CD4-positive, CD25-positive, alpha-beta regulatory T cell (primary cell): ENCODE data around the gene SLC38A3. TPM values are rescaled to one million over a fixed set of nuclear protein-coding genes. Genes with fewer than 3 reads are reported as not detected.
"Not testable (repeated sequence)": the region's sequence is repeated elsewhere in the genome, so short reads cannot be mapped to it uniquely, and the experiment has no call there.

ENCODE experiments used
- ATAC-seq, 2 donors: fragments of 150-1000 bp; cut with Tn5 transposase; one replicate each; pipeline ENCODE4 v1.10.0; 2021; ENCODE audit warnings: low read depth in 2 of 2, moderate number of reproducible peaks in 2 of 2, moderate library complexity in 1 of 2
- DNase-seq, 3 donors: peaks; one replicate each; pipeline versions ENCODE4 v3.0.0 to v3.0.0-alpha.2; 2012 to 2022; ENCODE audit warnings: mixed read lengths in 1 of 3
- H3K27ac ChIP-seq: one replicate; pipeline ENCODE4 v1.7.0; 2013; ENCODE audit warnings: mild to moderate bottlenecking, low read length; ENCODE audit not compliant: insufficient read depth, poor library complexity, severe bottlenecking
- H3K27me3 ChIP-seq: one replicate; pipeline ENCODE4 v1.7.0; 2013; ENCODE audit warnings: low read length; ENCODE audit not compliant: control insufficient read depth, insufficient read depth
- H3K36me3 ChIP-seq: one replicate; pipeline ENCODE4 v1.7.0; 2013; ENCODE audit warnings: mild to moderate bottlenecking, low read length, moderate library complexity; ENCODE audit not compliant: control insufficient read depth, insufficient read depth
- H3K4me1 ChIP-seq: 2 replicates; pipeline ENCODE4 v1.7.0; 2013; ENCODE audit warnings: mild to moderate bottlenecking, low read length; ENCODE audit not compliant: insufficient read depth, control insufficient read depth, poor library complexity, severe bottlenecking
- H3K4me3 ChIP-seq: one replicate; pipeline ENCODE4 v1.7.0; 2013; ENCODE audit warnings: low read depth, mild to moderate bottlenecking, low read length, moderate library complexity
- H3K9me3 ChIP-seq, 2 experiments: 1 replicate in 1 of 2; 2 replicates in 1 of 2; pipeline ENCODE4 v1.7.0; 2013; ENCODE audit warnings: low read length in 2 of 2, mild to moderate bottlenecking in 1 of 2, moderate library complexity in 1 of 2; ENCODE audit not compliant: control insufficient read depth in 2 of 2
- H3K27ac Mint-ChIP-seq, 3 donors: one replicate each; pipeline ENCODE4 v1.8.0; 2020 to 2022; ENCODE audit warnings: mild to moderate bottlenecking in 3 of 3, mixed read lengths in 3 of 3, moderate library complexity in 2 of 3
- H3K27me3 Mint-ChIP-seq: one replicate; pipeline ENCODE4 v1.8.0; 2022; ENCODE audit warnings: mild to moderate bottlenecking, mixed read lengths
- H3K36me3 Mint-ChIP-seq: one replicate; pipeline ENCODE4 v1.8.0; 2020; ENCODE audit warnings: mixed read lengths
- H3K4me1 Mint-ChIP-seq, 4 donors: one replicate each; pipeline ENCODE4 v1.8.0; 2020 to 2022; ENCODE audit warnings: mixed read lengths in 4 of 4, mild to moderate bottlenecking in 1 of 4
- H3K4me3 Mint-ChIP-seq, 4 donors: one replicate each; pipeline ENCODE4 v1.8.0; 2020 to 2022; ENCODE audit warnings: mild to moderate bottlenecking in 4 of 4, mixed read lengths in 4 of 4, moderate library complexity in 3 of 4
- H3K9me3 Mint-ChIP-seq, 7 donors: one replicate each; pipeline ENCODE4 v1.8.0; 2020 to 2022; ENCODE audit warnings: mixed read lengths in 7 of 7, mild to moderate bottlenecking in 3 of 7, moderate library complexity in 2 of 7
- polyA plus RNA-seq, 4 donors: library from polyadenylated mRNA; unstranded; fragments of 300-500 nt; fragmentation: Illumina TruSeq; gene quantifications; one replicate each; pipeline ENCODE4 v1.2.3, GENCODE V29; 2021
- total RNA-seq: library from RNA; stranded (reverse); gene quantifications from one replicate; pipeline ENCODE4 v1.2.3, GENCODE V29; 2022

The SLC38A3 gene
- total and polyA plus RNA-seq, 5 donors from 2014 or later, result not detected

DNA sequence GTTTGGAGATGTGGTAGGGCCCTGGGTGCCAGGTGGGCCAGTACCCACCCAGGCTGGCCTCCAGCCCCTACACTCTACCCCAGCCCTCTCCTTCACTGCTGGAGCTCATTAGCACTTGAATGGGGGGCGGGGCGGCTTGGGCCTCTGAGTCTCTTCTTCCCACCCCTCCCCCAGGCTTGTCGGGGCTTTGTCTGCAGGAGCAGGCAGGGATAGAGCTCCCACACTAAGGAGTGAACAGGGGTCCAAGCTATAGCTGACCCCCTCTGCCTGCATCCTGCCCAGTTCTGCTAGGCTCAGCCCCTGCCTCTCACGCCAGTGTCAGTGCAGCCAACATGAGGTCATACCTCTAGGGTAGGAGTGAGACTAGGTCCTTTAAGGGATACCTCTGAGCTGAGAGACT lies 36.1 kb downstream of the SLC38A3 start:
- ATAC-seq (no peak), DNase-seq (no peak)
- peak overlapping the region; percentile 83 for H3K27ac ChIP-seq
- H3K36me3 Mint-ChIP-seq, result no peaks in the 10 kb centered on the region
- no peaks in the 10 kb centered on the region for H3K27me3 ChIP-seq
- no peaks in the 10 kb centered on the region for H3K9me3 ChIP-seq
- peaks cover 0 to 2% (median 0%) of the 10 kb centered on the region in 7 donors for H3K9me3 Mint-ChIP-seq
- H3K27ac Mint-ChIP-seq, result peak overlapping the region in 2 of 3 donors; percentile 87 to 94
- H3K4me3 ChIP-seq, result no peak overlapping the region
- H3K4me1 Mint-ChIP-seq, result peaks cover 0 to 81% (median 43%) of the 10 kb centered on the region in 4 donors
- peaks cover 14% of the 10 kb centered on the region for H3K36me3 ChIP-seq
- peak overlapping the region; percentile 66 to 87 (median 86) for H3K4me3 Mint-ChIP-seq
- H3K4me1 ChIP-seq, result peaks cover 90% of the 10 kb centered on the region
- H3K27me3 Mint-ChIP-seq, result peaks cover 4% of the 10 kb centered on the region

DNA sequence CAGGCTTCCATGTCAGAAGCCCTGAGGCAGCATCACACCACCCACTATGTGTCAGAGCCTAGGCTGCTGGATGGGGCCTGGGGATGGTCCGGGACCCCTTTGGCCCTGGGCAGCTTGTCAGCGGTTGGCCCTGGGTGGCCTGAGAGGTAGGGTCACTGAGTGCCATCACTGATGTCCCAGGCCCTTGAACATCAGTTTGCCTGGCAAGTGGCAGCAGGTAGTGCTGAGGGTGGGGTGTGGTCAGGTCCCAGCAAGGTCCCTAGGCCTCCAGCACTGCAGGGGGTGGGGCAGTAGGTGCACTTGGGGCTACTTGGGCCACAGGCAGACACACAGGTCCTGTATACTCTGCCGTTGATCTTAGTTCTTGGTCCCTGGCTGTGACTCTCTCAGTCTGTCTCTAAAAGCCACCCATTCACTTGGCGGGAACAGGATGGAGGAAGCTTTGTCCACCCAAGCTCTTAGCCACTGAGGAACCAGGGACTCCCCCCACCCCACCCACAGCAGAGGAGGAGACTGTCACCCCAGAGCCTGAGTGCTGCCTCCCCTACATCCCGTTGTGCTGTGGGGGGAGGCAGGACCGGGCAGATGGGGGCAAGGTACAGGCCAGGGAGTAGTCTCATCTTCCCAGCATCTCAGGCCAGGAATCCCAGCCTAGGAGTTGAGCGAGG lies 36.8 kb downstream of the SLC38A3 start:
- peaks cover 97% of the 10 kb centered on the region for H3K4me1 ChIP-seq
- H3K4me3 Mint-ChIP-seq, result peak overlapping the region; percentile 66 to 87 (median 86)
- H3K27ac ChIP-seq, result peak overlapping the region; percentile 83
- DNase-seq (peak in 1 of 3 donors; percentile 44), ATAC-seq (no peak)
- H3K9me3 ChIP-seq, result no peaks in the 10 kb centered on the region
- peaks cover 10% of the 10 kb centered on the region for H3K27me3 Mint-ChIP-seq
- H3K27me3 ChIP-seq, result no peaks in the 10 kb centered on the region
- H3K9me3 Mint-ChIP-seq, result peaks cover 0 to 2% (median 0%) of the 10 kb centered on the region in 7 donors
- H3K4me1 Mint-ChIP-seq, result peaks cover 3 to 88% (median 47%) of the 10 kb centered on the region in 4 donors
- peak overlapping the region; percentile 87 to 97 (median 94) for H3K27ac Mint-ChIP-seq
- H3K36me3 ChIP-seq, result peaks cover 14% of the 10 kb centered on the region
- H3K4me3 ChIP-seq, result peak overlapping the region; percentile 41
- H3K36me3 Mint-ChIP-seq, result no peaks in the 10 kb centered on the region

GRCh38 chr3:50242381-50242770 lies 37.3 kb downstream of the SLC38A3 start:
- H3K4me3 ChIP-seq, result peak overlapping the region; percentile 41
- peak overlapping the region; percentile 83 for H3K27ac ChIP-seq
- H3K27ac Mint-ChIP-seq, result peak overlapping the region; percentile 93 to 97 (median 94)
- H3K27me3 Mint-ChIP-seq, result peaks cover 8% of the 10 kb centered on the region
- H3K4me3 Mint-ChIP-seq, result peak overlapping the region; percentile 49 to 87 (median 84)
- peaks cover 14% of the 10 kb centered on the region for H3K36me3 ChIP-seq
- H3K4me1 Mint-ChIP-seq, result peaks cover 6 to 93% (median 50%) of the 10 kb centered on the region in 4 donors
- H3K27me3 ChIP-seq, result no peaks in the 10 kb centered on the region
- DNase-seq, result peak in 1 of 3 donors; percentile 83
- H3K9me3 ChIP-seq, result no peaks in the 10 kb centered on the region
- H3K36me3 Mint-ChIP-seq, result no peaks in the 10 kb centered on the region
- ATAC-seq, result no peak
- peaks cover 100% of the 10 kb centered on the region for H3K4me1 ChIP-seq
- H3K9me3 Mint-ChIP-seq, result peaks cover 0 to 2% (median 0%) of the 10 kb centered on the region in 7 donors

GRCh38 chr3:50242851-50243542 lies 37.9 kb downstream of the SLC38A3 start:
- H3K9me3 ChIP-seq, result no peaks in the 10 kb centered on the region
- Mint-ChIP-seq H3K9me3 (peaks cover 0 to 2% (median 0%) of the 10 kb centered on the region in 7 donors), H3K4me3 (peak overlapping the region; percentile 49 to 87 (median 84)), H3K27ac (peak overlapping the region; percentile 93 to 97 (median 94)), H3K4me1 (peaks cover 6 to 93% (median 49%) of the 10 kb centered on the region in 4 donors), H3K27me3 (peaks cover 6% of the 10 kb centered on the region), H3K36me3 (no peaks in the 10 kb centered on the region)
- peaks cover 14% of the 10 kb centered on the region for H3K36me3 ChIP-seq
- H3K4me1 ChIP-seq, result peaks cover 100% of the 10 kb centered on the region
- ATAC-seq (no peak), DNase-seq (peak in 2 of 3 donors; percentile 20 to 50)
- peak overlapping the region; percentile 83 for H3K27ac ChIP-seq
- H3K4me3 ChIP-seq, result no peak overlapping the region
- no peaks in the 10 kb centered on the region for H3K27me3 ChIP-seq

GRCh38 chr3:50243543-50243895 lies 38.4 kb downstream of the SLC38A3 start:
- peaks cover 0 to 2% (median 0%) of the 10 kb centered on the region in 7 donors for H3K9me3 Mint-ChIP-seq
- H3K4me3 ChIP-seq, result no peak overlapping the region
- H3K36me3 ChIP-seq, result peaks cover 16% of the 10 kb centered on the region
- H3K27ac ChIP-seq, result peak overlapping the region; percentile 83
- DNase-seq (no peak), ATAC-seq (no peak)
- peak overlapping the region; percentile 42 to 97 (median 79) for H3K27ac Mint-ChIP-seq
- H3K36me3 Mint-ChIP-seq, result peaks cover 2% of the 10 kb centered on the region
- H3K27me3 ChIP-seq, result no peaks in the 10 kb centered on the region
- peaks cover 6 to 90% (median 50%) of the 10 kb centered on the region in 4 donors for H3K4me1 Mint-ChIP-seq
- H3K27me3 Mint-ChIP-seq, result peaks cover 6% of the 10 kb centered on the region
- peaks cover 100% of the 10 kb centered on the region for H3K4me1 ChIP-seq
- H3K9me3 ChIP-seq, result no peaks in the 10 kb centered on the region
- peak overlapping the region; percentile 12 to 87 (median 54) for H3K4me3 Mint-ChIP-seq

DNA sequence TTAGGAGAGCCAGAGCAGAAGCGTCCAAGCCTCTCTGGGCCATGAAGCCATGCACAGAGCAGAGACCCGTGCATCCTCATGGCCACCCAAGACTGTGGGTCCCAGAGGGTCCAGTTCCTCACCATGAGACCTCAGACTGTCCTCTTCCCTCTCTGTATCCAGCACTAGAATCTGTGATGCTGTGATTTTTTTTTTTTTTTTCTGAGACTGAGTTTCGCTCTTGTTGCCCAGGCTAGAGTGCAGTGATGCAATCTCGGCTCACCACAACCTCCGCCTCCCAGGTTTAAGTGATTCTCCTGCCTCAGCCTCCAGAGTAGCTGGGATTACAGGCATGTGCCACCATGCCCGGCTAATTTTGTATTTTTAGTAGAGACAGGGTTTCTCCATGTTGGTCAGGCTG lies 39.7 kb downstream of the SLC38A3 start:
- H3K4me1 ChIP-seq, result peaks cover 100% of the 10 kb centered on the region
- not testable (repeated sequence) for H3K27me3 ChIP-seq, DNase-seq, H3K36me3 Mint-ChIP-seq, H3K4me3 ChIP-seq, H3K27me3 Mint-ChIP-seq, ATAC-seq, H3K9me3 Mint-ChIP-seq, H3K9me3 ChIP-seq
- H3K4me3 Mint-ChIP-seq, result peak overlapping the region in 3 of 4 donors; percentile 79 to 87 (median 85)
- peak overlapping the region; percentile 42 to 94 (median 79) for H3K27ac Mint-ChIP-seq
- H3K36me3 ChIP-seq, result peaks cover 14% of the 10 kb centered on the region
- H3K4me1 Mint-ChIP-seq, result peaks cover 6 to 90% (median 46%) of the 10 kb centered on the region in 4 donors
- H3K27ac ChIP-seq, result peak overlapping the region; percentile 90

- H3K4me1 Mint-ChIP-seq, result peaks cover 6 to 90% (median 46%) of the 10 kb centered on the region in 4 donors
- peak overlapping the region; percentile 90 for H3K27ac ChIP-seq
These were observed 40.2 kb downstream of the SLC38A3 start for GRCh38 chr3:50245251-50245745.

More at GRCh38 chr3:50245251-50245745, 40.2 kb downstream of the SLC38A3 start:
- DNase-seq (no peak), ATAC-seq (no peak)
- Histone ChIP-seq H3K36me3 (peaks cover 16% of the 10 kb centered on the region), H3K4me3 (peak overlapping the region; percentile 57), H3K9me3 (no peaks in the 10 kb centered on the region), H3K27me3 (no peaks in the 10 kb centered on the region), H3K4me1 (peaks cover 99% of the 10 kb centered on the region)
- H3K36me3 Mint-ChIP-seq, result peaks cover 5% of the 10 kb centered on the region
- H3K9me3 Mint-ChIP-seq, result peaks cover 0 to 2% (median 0%) of the 10 kb centered on the region in 7 donors
- H3K27ac Mint-ChIP-seq, result peak overlapping the region; percentile 71 to 94 (median 79)
- peaks cover 6% of the 10 kb centered on the region for H3K27me3 Mint-ChIP-seq
- H3K4me3 Mint-ChIP-seq, result peak overlapping the region in 3 of 4 donors; percentile 35 to 85 (median 79)
